Chondrocyte (in vitro differentiated cells): ENCODE measurements around the gene CITED2. TPM values are rescaled to one million over a fixed set of nuclear protein-coding genes. Genes with fewer than 3 reads are reported as not detected.
"Not testable (repeated sequence)": the region's sequence is repeated elsewhere in the genome, so short reads cannot be mapped to it uniquely, and the experiment has no call there.

Experiments used
- DNase-seq: peaks from one replicate; pipeline ENCODE4 v3.0.0; 2021; ENCODE audit warnings: mixed read lengths, low spot score
- H3K27ac Mint-ChIP-seq: one replicate; pipeline ENCODE4 v1.8.0; 2021; ENCODE audit warnings: mild to moderate bottlenecking, moderate library complexity, mixed read lengths; ENCODE audit not compliant: unreplicated experiment
- H3K27me3 Mint-ChIP-seq: 2 replicates; pipeline ENCODE4 v1.8.0; 2021; ENCODE audit warnings: low read depth, mixed read lengths
- H3K36me3 Mint-ChIP-seq: 2 replicates; pipeline ENCODE4 v1.8.0; 2021; ENCODE audit warnings: low read depth, mixed read lengths
- H3K4me1 Mint-ChIP-seq: 2 replicates; pipeline ENCODE4 v1.8.0; 2021; ENCODE audit warnings: low read depth, mild to moderate bottlenecking, mixed read lengths
- H3K4me3 Mint-ChIP-seq: one replicate; pipeline ENCODE4 v1.8.0; 2021; ENCODE audit warnings: mild to moderate bottlenecking, moderate library complexity, mixed read lengths; ENCODE audit not compliant: unreplicated experiment
- H3K9me3 Mint-ChIP-seq: 2 replicates; pipeline ENCODE4 v1.8.0; 2021; ENCODE audit warnings: low read depth, mixed read lengths
- total RNA-seq: library from RNA; stranded (reverse); gene quantifications from 3 replicates; pipeline ENCODE4 v1.2.1, GENCODE V29; 2021
- TF ChIP-seq, protein P1 (sequence below): fragments of 200-600 bp; sonication (generic); IDR thresholded peaks from 2 replicates; pipeline ENCODE4 v1.5.0; 2021; ENCODE audit warnings: antibody characterized with exemption, mild to moderate bottlenecking, moderate library complexity

Gene CITED2
- total RNA-seq, 1 donor from 2014 or later = 233 TPM

DNA sequence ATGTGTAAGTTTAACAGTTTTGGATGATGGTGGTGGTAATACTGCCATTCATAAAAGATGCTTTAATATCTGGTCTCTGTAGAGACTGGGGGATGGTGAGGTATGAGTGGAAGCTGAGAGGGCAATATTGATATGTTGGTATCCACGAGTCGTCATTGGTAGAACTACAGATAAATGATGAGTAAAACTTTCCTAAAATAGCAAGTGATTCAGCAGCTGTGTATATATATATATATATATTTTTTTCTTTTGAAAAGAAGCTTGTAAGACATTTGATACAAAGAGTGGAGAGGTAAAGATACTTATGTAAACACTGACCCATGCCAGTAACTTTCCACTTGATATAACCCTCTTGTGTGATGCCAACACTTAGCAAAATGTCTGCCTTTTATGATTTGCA is 41.7 kb upstream of the CITED2 start:
- Mint-ChIP-seq H3K9me3 (no peaks in the 10 kb centered on the region), H3K4me1 (peaks cover 4% of the 10 kb centered on the region), H3K27ac (no peak overlapping the region), H3K27me3 (no peaks in the 10 kb centered on the region), H3K36me3 (no peaks in the 10 kb centered on the region), H3K4me3 (no peak overlapping the region)
- DNase-seq = no peak
- TF ChIP-seq, protein P1, sequence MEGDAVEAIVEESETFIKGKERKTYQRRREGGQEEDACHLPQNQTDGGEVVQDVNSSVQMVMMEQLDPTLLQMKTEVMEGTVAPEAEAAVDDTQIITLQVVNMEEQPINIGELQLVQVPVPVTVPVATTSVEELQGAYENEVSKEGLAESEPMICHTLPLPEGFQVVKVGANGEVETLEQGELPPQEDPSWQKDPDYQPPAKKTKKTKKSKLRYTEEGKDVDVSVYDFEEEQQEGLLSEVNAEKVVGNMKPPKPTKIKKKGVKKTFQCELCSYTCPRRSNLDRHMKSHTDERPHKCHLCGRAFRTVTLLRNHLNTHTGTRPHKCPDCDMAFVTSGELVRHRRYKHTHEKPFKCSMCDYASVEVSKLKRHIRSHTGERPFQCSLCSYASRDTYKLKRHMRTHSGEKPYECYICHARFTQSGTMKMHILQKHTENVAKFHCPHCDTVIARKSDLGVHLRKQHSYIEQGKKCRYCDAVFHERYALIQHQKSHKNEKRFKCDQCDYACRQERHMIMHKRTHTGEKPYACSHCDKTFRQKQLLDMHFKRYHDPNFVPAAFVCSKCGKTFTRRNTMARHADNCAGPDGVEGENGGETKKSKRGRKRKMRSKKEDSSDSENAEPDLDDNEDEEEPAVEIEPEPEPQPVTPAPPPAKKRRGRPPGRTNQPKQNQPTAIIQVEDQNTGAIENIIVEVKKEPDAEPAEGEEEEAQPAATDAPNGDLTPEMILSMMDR = no peak

GRCh38 chr6:139415365-139415764 is 40.9 kb upstream of the CITED2 start:
- Mint-ChIP-seq H3K27me3 (no peaks in the 10 kb centered on the region), H3K27ac (no peak overlapping the region), H3K9me3 (no peaks in the 10 kb centered on the region), H3K4me1 (peaks cover 4% of the 10 kb centered on the region), H3K36me3 (no peaks in the 10 kb centered on the region), H3K4me3 (no peak overlapping the region)
- TF ChIP-seq, protein P1 = no peak
- DNase-seq = no peak

DNA sequence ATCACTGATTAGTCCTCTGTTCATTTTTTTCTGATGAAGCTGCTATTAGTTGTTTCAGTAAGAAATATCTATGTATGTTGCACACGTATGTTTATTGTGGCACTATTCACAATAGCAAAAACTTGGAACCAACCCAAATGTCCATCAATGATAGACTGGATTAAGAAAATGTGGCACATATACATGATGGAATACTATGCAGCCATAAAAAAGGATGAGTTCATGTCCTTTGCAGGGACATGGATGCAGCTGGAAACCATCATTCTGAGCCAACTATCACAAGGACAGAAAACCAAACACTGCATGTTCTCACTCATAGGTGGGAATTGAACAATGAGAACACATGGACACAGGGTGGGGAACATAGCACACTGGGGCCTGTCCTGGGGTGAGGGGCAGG is 37.7 kb upstream of the CITED2 start:
- peaks cover 28% of the 10 kb centered on the region for H3K4me1 Mint-ChIP-seq
- H3K36me3 Mint-ChIP-seq, H3K27ac Mint-ChIP-seq, H3K27me3 Mint-ChIP-seq, H3K4me3 Mint-ChIP-seq, H3K9me3 Mint-ChIP-seq, DNase-seq: not testable (repeated sequence)

DNA sequence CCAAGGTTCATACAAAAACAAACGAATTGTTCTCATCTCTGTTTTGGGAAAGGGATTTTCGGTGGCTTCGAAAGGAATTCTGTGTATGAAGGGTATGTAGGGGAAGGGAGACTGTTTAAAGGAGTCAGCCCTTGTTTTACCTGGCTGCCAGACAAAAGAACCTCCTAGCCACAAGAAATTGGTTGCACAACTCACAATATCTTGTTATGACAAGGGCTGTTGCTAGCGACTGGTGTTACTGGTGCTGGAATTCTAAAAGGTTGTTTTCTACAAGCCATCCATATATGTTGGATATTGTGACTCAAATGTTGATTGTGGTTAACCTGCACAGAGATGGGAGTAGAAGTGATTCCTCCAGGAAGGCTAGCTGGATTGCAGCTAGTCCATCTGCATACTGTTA is 34.6 kb upstream of the CITED2 start:
- DNase-seq = no peak
- Mint-ChIP-seq H3K27ac (peak overlapping the region; percentile 90), H3K4me3 (no peak overlapping the region), H3K36me3 (no peaks in the 10 kb centered on the region), H3K4me1 (peaks cover 30% of the 10 kb centered on the region), H3K27me3 (no peaks in the 10 kb centered on the region), H3K9me3 (no peaks in the 10 kb centered on the region)
- TF ChIP-seq, protein P1 = no peak

DNA sequence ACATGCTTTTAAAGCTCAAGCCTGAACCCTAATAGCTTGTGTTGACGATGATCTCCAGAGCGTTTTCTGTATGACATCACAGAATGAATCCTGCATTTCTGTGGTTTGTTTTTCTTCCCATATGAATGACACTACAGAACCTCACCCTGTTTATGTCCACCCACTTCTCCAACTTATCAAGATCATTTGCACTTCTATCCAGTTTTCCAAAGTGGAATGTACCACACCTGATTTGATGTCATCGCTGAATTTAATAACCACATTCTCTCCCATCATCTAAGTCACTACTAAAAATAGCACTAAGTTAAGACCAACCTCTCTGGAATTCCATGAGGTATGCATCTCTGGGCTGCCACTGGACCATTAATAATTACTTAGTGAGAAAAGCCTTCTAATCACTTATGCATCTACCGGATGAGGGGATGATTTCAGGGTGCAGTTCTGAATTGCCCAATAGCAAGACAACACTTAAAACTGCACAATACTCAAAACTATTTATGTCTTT is 33.3 kb upstream of the CITED2 start:
- no peak overlapping the region for H3K4me3 Mint-ChIP-seq

More for the DNA sequence above, 33.3 kb upstream of the CITED2 start:
- TF ChIP-seq, protein P1 = no peak
- Mint-ChIP-seq H3K4me1 (peaks cover 40% of the 10 kb centered on the region), H3K27me3 (no peaks in the 10 kb centered on the region), H3K9me3 (no peaks in the 10 kb centered on the region), H3K27ac (peak overlapping the region; percentile 90), H3K36me3 (no peaks in the 10 kb centered on the region)
- no peak for DNase-seq
